ENCODE measurements around the gene NRDE2.

Gene NRDE2

DNA sequence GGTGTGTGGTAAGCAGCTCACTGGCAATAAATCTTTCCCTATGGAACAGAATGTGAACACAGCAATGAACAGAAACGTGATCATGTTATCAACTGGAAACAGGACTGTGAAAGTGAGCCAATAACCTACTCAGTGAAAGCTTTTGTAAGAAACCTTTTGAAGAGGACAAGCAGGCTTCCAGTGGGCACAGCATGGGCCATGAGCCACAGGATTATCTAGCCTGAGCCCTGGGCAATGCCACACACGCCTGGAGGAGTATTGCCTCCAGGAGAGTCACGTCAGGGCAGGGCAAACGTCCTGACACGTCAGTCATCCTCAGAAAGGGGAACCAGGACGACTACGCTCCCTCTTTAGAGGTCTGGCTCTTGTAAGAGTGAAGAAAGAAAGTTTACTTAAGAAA is 32.3 kb downstream of the NRDE2 start:
- DNase-seq (ENCODE audit: low read depth) = no peak

DNA sequence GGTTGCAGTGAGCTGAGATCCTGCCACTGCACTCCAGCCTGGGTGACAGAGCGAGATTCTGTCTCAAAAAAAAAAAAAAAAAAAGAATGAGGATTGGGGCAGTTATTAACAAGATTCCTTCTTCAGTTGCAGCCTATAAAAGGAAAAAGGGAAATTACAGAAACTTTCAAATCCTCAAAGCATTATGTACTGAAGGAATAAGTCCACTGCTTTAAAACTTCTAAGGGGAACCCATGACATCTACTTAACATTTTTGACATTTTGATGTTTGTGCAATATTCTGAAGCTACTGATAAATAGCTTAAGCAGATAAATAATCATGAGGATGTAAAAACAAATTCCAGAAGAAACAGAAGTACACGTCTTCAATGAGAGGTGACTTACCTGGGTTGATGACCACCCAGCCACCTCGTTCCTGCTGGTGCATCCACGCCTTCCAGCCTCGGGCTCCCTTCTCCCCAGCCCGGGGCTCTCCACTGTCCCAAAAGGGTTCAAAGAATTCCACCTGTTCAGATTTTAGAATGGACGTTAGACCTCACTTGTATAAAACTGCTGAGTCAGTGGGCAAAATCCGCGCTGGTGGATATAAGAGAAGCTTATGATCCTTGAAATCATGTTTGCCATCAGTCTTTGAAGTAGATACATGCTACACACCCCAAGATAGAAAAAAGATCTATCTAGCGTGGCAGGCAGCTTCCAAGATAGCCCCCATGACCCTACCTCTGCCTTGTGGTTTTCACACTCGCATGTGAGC is 33.7 kb downstream of the NRDE2 start:
- no peak for DNase-seq (ENCODE audit: low read depth)

DNA sequence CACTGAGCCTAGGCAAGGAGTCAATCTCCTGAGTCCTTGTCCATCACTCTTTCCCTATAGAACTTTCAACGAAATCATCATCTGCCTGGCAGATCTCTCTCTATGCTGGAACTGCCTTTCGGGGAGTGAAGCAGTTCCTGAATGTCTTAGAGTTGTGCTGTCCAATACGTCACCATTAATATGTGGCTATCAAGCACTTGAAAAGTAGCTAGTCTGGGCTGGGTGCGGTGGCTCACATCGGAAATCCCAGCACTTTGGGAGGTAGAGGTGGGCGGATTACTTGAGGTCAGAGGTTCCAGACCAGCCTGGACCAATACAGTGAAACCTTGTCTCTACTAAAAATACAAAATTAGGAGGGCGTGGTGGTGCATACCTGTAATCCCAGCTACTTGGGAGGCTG is 35.1 kb downstream of the NRDE2 start:
- DNase-seq (ENCODE audit: low read depth) = no peak

DNA sequence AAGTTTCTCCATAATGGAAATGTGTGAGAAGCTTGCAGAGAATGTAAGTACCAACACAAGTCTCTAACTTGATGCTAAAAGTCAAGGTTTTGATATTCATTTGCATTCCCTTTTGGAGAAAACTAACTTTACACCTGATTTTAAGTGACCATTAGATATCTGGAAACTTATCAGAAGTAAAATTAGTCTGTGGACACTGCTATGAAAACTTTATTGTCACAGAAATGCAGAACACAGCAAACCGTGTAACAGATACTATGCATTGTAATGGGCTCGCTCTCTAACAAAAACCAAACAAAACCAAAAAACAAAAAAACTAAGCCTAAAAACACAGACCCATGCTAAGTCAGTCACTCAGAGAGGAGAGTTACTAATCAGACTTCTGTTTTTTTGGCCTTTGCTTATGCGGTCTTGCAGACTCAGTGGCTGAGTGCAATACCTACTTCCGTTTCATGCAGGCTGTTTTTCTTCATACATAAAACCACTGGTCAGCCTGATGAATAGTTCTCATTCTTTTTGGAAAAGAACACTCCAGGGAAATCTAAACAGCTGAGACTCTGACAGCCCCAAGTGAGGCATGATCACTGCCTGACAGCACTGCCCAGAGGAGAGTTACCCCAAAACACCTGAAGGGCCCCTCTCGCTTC is 35.7 kb downstream of the NRDE2 start:
- peak; percentile 52 for DNase-seq (ENCODE audit: low read depth)

DNA sequence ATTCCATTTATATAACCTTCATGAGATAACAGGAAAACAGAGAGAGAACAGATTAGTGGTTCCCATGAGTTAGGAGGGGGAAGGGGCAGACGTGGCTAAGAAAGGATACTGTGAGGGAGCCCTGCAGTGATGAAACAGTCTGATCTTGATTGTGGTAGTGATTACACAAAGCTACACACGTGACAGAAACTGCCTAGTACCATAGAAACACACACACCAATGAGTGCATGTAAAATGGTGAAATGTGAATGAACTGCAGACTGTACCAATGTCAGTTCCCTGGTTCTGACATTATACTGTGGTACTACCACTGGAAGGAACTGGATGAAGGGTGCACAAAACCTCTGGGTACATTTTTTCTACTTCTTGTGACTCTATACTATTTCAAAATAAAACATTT is 36.9 kb downstream of the NRDE2 start:
- peak; percentile 21 for DNase-seq (ENCODE audit: low read depth)

DNA sequence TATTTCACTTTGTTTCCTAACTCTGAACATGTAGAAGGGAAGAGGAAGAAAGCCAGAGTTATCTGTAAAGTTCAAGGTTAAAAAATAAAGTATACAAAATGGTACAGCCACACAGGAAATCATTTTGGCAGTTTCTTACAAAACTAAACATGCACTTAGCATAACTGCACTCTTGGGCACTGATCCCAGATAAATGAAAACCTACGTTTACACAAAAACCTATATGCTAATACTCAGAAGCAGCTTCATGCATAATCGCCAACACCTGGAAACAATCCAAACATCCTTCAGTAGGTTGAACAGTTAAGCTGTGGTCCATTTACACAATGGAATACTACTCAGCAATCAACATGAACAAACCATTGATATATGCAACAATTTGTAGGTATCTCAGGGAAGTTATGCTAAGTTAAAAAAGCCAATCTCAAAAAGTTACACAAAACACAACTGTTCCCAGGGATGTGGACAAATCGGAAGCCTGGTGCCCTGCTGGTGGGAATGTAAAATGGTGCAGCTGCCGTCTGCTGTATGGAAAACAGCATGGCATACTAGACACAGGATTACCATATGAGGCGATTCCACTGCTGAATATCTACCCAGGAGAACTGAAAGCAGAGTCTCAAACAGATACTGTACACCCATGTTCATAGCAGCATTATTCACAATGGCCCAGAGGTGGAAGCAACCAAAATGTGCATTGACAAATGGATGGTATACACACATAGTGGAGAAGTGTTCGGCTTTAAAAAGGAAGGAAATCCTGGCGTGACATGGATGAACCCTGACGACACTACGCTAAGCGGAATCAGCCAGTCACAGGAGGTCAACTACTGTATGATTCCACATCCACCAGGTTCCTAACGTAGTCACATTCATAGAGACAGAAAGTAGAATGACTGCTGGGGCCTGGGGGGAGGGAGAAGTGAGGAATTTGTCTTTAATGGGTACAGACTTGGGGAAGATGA is 37.7 kb downstream of the NRDE2 start:
- DNase-seq (ENCODE audit: low read depth) = peak; percentile 52

DNA sequence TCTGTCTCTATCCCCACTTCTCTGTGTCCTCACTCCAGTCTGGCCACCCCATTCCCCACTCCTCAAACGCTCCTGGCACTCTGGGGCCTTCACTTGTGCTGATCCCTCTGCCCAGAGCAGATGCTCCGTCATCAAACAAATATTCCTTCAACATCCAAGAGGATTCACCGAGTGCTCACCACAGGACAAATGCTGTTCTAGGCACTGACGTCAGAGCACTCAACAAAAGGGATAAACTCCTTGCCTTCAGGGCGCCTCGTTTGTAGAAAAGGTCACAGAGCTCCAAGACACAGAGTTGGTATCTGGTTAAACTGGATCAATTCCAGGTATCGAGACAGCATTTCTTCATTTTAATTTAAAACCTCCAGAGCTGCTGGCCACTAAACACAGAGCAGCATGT is 40.0 kb downstream of the NRDE2 start:
- DNase-seq (ENCODE audit: low read depth) = no peak

DNA sequence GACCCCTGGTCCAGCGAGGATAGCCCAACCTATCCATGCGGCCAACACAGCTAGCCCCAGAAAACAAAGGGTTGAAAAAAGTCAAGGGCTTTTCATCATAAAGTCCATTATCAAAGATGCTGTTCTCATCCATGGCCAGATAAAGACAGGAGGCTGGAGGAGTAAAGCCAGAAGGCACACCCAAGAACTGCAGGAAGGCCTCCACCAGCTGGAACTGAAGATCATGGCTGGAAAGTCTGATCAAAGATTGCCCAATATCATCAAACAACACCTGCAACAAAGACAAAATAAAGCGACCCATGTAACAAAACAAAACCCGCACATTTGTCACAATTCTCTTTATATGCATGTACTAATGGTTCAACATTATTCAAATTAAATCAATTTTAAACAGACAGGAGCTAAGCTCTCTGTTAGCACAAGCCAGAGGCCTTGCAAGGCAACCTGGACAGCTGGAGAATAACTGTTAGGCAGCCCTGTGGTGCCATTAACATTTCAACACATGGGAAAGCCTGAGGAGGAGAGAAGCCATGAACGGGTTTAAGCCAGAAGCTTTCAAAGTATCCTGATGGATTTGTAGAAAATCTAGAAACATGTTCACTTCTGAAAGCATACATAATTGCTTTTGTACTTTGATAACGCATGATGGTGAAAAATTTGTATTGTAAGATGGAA is 41.3 kb downstream of the NRDE2 start:
- no peak for DNase-seq (ENCODE audit: low read depth)

DNA sequence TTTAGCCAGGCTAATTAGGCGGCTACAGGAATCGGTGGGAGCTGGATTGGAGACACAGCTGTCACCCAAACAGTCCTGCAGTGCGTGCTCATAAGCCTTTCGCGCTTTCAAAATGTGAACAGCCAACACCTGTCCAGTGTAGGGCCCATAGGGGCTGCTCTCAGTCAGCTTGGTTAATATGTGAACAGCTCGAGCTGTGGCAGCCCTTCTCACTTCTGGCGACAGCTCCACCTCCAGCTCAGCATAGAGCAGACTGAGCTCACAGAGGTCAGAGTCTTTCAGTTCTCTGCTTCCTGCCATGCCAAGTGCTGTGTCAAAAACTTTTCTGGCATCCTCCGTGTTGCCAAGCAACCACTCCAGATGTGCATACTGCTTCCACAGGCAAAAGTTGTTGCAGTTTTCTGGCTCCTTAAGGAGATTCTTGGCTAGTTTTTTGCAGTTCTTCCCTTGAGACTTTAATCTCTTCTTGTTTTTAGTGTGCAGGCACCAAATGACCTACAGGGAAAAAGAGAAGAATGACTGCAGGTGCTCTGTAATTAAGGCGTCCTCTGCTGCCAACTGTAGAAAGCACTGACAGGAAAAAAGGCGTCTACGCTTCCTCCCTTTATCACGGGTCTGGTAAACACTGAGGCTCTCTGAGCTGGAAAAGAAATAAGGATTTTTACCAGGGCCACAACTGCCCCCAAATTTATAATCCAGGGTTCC is 42.9 kb downstream of the NRDE2 start:
- DNase-seq (ENCODE audit: low read depth) = no peak

DNA sequence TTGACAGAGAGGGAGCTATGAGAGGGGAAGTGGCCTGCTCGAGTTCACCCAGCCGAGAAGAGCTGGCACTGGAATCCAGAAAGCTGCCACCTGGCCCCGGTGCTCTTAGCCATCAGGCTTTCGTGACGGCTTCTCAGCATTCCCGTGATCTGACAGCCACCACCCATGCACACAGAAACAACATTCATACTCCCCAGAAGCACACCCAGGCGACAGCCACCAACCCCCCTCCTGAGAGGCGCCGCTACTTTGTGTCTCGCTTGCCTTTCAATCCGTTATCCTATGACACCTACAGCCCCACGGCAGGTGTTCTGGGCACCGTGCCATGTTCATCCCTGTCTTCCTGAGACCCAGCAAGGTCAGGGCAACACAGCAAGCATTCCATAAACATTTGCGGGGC is 44.0 kb downstream of the NRDE2 start:
- DNase-seq (ENCODE audit: low read depth) = no peak

DNA sequence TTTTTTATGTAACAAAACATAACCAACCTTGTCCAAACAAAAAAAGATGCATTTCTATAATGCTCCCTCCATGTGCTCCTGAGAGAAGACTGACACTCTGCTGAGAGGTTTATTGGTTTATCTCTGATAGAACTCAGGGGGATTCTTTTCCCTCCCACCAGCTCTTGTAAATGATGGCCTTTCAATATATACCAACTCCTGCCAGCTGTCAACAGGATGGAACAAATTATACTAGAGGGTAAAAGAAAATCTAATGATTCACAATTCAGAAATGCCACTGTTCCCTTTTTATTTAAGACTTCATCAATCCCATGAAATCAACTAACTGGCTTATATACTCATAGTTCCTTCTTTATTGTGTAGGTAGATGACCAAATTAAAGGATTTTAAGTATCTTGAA is 50.0 kb downstream of the NRDE2 start:
- no peak for DNase-seq (ENCODE audit: low read depth)

DNA sequence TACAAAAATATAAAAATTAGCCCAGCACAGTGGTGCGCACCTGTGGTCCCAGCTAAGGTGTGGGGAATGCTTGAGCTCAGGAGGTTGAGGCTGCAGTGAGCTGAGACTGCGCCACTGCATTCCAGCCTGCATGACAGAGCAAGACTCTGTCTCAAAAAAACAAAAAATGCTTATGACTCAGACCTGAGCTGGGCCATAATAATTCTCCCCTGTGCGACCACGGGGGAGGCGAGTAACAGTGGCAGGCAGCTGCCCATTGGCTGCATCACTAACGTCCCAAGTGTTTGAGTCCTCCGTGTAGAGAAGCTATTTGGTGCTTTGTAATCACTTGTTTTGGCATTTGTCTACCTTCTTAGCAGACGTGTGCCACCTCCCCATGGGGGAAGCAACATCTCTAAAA is 50.5 kb downstream of the NRDE2 start:
- peak; percentile 73 for DNase-seq (ENCODE audit: low read depth)

DNA sequence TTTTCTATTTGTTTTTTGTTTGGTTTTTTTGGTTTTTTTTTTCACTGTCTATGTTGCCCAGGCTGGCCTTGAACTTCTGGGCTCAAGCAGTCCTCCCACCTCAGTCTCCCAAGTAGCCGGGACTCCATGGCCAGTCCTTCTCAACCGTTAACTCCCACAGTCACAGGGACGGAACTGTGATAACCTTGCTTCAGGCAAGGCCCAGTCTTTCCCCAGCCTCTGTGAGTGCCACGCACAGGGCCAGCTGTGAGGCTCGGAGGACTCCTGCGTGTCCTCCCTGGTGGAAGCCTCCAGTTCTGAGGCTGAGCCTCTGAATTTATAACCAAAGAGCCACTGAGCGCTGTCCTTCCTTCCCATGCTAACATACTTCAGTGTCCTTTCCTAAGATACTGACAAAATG is 51.6 kb downstream of the NRDE2 start:
- no peak for DNase-seq (ENCODE audit: low read depth)

DNA sequence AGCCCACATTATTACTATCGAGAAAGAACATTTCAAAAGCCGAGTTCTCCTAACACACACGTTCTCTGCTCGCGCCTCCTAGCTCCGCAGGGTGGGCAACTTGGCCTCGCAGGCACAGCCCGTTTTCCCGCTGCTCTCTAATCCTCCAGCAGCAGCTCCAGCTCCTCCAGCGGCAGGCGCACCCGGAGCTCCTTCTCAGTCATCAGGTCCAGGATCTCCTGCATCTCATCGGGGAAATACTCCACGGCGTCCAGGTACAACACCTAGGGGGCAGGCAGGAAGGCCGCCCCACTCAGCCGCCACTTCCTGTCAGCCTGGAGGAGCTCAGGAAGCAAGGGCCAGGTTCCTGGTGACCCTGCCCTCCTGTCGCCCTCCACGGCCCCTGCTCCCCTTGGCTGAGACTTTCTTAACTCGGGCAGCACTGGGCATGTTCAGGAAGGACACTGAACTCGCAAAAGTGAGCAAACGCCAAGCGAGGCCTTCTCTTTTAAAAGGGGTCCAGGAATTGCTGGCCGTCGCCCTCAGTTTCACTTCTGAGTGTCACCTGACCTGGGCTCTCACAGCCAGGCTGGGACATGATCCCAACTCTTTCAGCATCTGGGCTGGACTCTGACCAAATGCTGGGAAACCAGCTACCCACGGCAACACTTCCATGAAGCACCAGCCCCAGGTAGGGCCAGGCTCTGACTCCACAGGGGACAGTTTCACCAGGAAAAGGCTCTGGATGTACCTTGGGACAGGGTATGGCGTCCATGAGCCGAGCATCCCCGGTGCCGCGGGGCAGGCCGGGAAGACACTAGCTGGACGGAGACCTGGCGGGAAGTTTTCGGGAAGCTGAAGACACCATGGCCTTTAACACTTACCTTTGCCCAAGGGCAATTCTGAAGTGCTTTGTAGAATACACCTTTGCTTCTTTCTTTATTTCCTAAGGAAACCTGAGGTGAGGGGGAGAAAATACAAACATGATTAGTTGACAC is 53.3 kb downstream of the NRDE2 start:
- DNase-seq (ENCODE audit: low read depth) = no peak

DNA sequence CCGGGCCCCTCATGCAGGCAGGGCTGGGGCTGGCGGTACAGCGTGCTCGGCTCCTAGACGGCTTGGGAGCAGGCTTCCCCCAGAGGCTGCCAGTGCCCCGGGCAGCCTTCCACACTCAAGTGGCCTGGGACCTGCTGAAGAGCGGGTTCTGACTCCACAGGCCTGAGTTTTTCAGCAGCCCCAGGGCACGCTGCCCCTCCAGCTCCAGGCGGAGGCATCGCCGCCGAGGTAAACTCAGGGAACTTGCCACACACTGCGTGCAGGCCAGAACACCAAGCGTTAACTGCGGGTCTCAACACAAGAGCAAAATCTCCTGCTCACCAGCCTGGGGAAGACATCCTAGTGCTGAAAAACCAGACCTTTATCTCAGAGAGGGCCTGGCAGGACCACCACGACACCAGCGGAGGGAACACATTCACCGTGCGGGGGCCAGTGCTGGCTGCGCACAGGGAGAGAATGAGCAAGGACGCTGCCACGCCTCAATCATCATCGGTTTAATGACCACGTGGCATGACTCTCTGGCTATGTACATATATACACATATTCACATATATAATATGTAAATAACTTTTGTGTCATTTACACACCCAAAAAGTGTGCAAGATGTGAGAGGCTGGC is 54.1 kb downstream of the NRDE2 start:
- no peak for DNase-seq (ENCODE audit: low read depth)

DNA sequence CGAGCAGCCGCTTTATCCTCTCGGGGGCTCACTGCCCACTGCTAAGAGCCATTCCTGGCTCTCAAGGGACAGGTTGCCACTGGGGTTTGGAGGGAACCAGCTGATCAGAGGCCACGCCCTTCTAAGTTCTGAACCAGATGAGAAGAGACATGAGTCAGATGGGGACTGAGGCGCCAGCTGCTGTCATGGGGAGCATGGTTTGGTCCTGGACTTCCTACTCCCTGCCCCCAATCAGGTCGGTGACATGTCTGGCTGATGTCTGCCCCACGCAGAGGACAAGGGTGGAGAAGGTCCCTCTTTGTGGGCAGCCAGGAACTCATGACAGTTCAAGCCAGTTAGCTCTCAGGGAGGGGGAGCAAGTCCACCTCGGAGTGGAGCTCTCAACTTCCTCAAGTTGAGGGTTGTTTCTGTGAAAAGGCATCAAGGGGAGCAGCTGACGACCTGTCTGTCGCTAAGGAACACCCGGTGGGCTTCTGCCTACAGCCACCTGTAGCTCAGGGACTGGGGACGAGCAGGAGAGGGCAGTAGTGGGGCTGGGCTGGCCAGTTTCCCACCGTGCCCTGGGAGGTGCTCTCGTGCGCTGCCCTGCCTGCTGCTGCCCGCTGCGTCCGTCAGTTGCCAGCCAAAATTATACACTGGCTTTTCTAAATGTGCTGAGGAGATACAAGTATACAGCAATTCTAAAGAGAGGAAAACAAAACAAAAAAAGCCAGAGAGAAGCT is 54.9 kb downstream of the NRDE2 start:
- peak; percentile 41 for DNase-seq (ENCODE audit: low read depth)

DNA sequence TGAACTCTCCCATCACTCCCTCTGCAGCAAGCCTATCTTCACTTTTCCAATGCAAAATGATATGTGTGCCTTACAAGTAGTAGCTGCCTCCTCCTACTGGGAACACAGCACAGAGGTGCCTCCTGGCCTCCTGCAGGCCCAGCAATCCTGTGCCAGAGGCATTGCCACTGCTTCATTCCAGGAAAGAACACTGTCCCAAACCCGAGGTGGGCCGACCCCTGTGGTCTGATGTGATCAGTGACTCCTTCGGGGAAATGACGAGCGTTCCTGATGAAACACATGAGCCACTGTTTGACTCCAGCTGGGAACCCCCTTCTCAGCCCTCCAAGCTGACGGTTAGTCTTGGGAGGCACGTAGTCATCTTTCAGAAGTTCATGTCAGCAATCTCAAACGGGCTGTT is 55.9 kb downstream of the NRDE2 start:
- peak; percentile 48 for DNase-seq (ENCODE audit: low read depth)

DNA sequence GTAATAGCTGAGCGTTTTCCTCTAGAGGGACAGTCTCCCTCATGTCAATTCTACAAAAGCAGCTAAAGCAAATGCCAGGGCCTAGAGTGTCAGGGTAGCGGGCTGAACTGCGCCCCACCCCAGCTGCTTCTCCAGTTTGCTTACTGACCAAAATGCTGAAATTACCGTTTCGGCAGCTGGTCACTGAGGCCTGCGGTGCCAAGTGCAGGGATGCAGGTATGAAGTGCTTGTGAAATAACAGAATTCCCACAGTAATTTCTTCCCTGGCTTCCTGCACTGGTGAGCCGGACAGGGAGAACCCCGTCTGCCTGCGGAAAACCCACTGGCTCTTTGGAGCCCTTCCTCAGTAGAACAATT is 56.3 kb downstream of the NRDE2 start:
- DNase-seq (ENCODE audit: low read depth) = no peak

DNA sequence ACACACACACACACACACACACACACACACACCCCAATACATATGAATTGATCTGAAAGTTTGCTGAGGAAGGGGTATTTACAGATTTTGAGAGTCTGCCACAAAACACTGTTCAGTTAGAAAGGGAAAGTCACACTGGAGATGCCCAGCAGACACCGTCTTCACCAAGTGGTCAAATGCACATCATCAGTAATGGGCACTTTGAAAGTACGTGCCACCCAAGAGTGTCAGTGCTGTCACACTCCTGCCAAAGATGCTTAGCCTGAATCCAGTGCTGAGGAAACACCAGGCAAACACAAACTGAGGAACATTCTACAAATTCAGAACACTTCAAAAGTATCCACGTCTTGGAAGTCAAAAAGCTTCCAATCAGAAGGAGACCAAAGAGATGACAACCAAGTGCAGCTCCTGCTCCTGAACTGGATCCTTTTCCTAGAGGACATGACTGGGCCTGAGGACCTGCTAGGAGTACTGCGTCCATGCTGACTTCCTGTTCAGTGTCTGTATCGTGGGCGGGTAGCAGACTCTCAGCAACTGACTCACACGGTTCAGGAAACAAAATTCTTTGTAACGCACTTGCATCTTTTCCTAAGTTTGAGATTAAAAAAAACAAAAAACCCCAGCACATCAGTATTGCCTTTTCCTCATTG is 56.8 kb downstream of the NRDE2 start:
- DNase-seq (ENCODE audit: low read depth) = peak; percentile 88
